Activated naive CD4-positive, alpha-beta T cell treated with anti-CD3 and anti-CD28 coated beads, Interleukin-2, amount 50 U/mL, for 72 hours (primary cell): Measurements from ENCODE around the gene ALDH1B1. TPM values are rescaled to one million over a fixed set of nuclear protein-coding genes. Genes with fewer than 3 reads are reported as not detected.
A peak's percentile ranks its signal among the peaks of the same experiment; 100 is the strongest.

Experiments
- ATAC-seq, 2 donors: fragments of 150-1000 bp; cut with Tn5 transposase; 2 replicates each; pipeline ENCODE4 v1.10.0; 2021; ENCODE audit warnings: mild to moderate bottlenecking in 2 of 2, moderate library complexity in 2 of 2
- DNase-seq, 2 donors: peaks; one replicate each; pipeline ENCODE4 v3.0.0; 2021 to 2022; ENCODE audit warnings: low spot score in 2 of 2
- H3K27ac Mint-ChIP-seq, 2 donors: one replicate each; pipeline ENCODE4 v1.8.0; 2022; ENCODE audit warnings: mild to moderate bottlenecking in 2 of 2, mixed read lengths in 2 of 2
- H3K36me3 Mint-ChIP-seq, 2 donors: one replicate each; pipeline ENCODE4 v1.8.0; 2022; ENCODE audit warnings: mixed read lengths in 2 of 2
- H3K9me3 Mint-ChIP-seq, 2 donors: one replicate each; pipeline ENCODE4 v1.8.0; 2022; ENCODE audit warnings: mixed read lengths in 2 of 2
- total RNA-seq, 2 donors: library from RNA; stranded (reverse); gene quantifications; one replicate each; pipeline ENCODE4 v1.2.3, GENCODE V29; 2022

The ALDH1B1 gene
- total RNA-seq, 2 donors from 2014 or later: 13.9 to 25.7 TPM

GRCh38 chr9:38437193-38437823, 44.8 kb downstream of the ALDH1B1 start:
- H3K27ac Mint-ChIP-seq: peak overlapping the region in 1 of 2 donors; percentile 62
- ATAC-seq (no peak), DNase-seq (no peak)
- no peaks in the 10 kb centered on the region for H3K9me3 Mint-ChIP-seq
- no peaks in the 10 kb centered on the region for H3K36me3 Mint-ChIP-seq

GRCh38 chr9:38439291-38439915, 46.9 kb downstream of the ALDH1B1 start:
- H3K36me3 Mint-ChIP-seq: no peaks in the 10 kb centered on the region
- ATAC-seq (no peak), DNase-seq (no peak)
- no peak overlapping the region for H3K27ac Mint-ChIP-seq
- H3K9me3 Mint-ChIP-seq: no peaks in the 10 kb centered on the region

- Mint-ChIP-seq H3K36me3 (no peaks in the 10 kb centered on the region), H3K9me3 (no peaks in the 10 kb centered on the region), H3K27ac (no peak overlapping the region)
- ATAC-seq (no peak), DNase-seq (no peak)
These were observed 47.4 kb downstream of the ALDH1B1 start for GRCh38 chr9:38439916-38440301.

- no peak for ATAC-seq
- no peak for DNase-seq
- no peaks in the 10 kb centered on the region for H3K36me3 Mint-ChIP-seq
- no peak overlapping the region for H3K27ac Mint-ChIP-seq
- no peaks in the 10 kb centered on the region for H3K9me3 Mint-ChIP-seq
These were observed 48.0 kb downstream of the ALDH1B1 start for GRCh38 chr9:38440516-38440915.

GRCh38 chr9:38441347-38442085, 49.0 kb downstream of the ALDH1B1 start:
- no peaks in the 10 kb centered on the region for H3K9me3 Mint-ChIP-seq
- no peak for ATAC-seq
- no peak for DNase-seq
- no peak overlapping the region for H3K27ac Mint-ChIP-seq
- no peaks in the 10 kb centered on the region for H3K36me3 Mint-ChIP-seq

GRCh38 chr9:38442473-38443096, 50.1 kb downstream of the ALDH1B1 start:
- Mint-ChIP-seq H3K36me3 (no peaks in the 10 kb centered on the region), H3K9me3 (no peaks in the 10 kb centered on the region), H3K27ac (no peak overlapping the region)
- DNase-seq (no peak), ATAC-seq (no peak)

GRCh38 chr9:38443181-38443580, 50.7 kb downstream of the ALDH1B1 start:
- no peak for DNase-seq
- no peaks in the 10 kb centered on the region for H3K9me3 Mint-ChIP-seq
- H3K36me3 Mint-ChIP-seq: no peaks in the 10 kb centered on the region
- H3K27ac Mint-ChIP-seq: no peak overlapping the region
- ATAC-seq: no peak

GRCh38 chr9:38443597-38443996, 51.1 kb downstream of the ALDH1B1 start:
- ATAC-seq (no peak), DNase-seq (no peak)
- no peak overlapping the region for H3K27ac Mint-ChIP-seq
- no peaks in the 10 kb centered on the region for H3K36me3 Mint-ChIP-seq
- no peaks in the 10 kb centered on the region for H3K9me3 Mint-ChIP-seq

- ATAC-seq: no peak
- DNase-seq: no peak
- Mint-ChIP-seq H3K9me3 (peaks cover 0 to 4% of the 10 kb centered on the region in 2 donors), H3K36me3 (peaks cover 0 to 5% of the 10 kb centered on the region in 2 donors), H3K27ac (no peak overlapping the region)
These were observed 52.9 kb downstream of the ALDH1B1 start for GRCh38 chr9:38445154-38446043.

- Mint-ChIP-seq H3K9me3 (peaks cover 0 to 11% of the 10 kb centered on the region in 2 donors), H3K27ac (no peak overlapping the region), H3K36me3 (peaks cover 8 to 18% of the 10 kb centered on the region in 2 donors)
- ATAC-seq (no peak), DNase-seq (no peak)
These were observed 55.2 kb downstream of the ALDH1B1 start for GRCh38 chr9:38447703-38448102.

Other genes with a start within 250 kb of the ALDH1B1 start
- not detected for gene IGFBPL1, start 31.8 kb downstream of the ALDH1B1 start, total RNA-seq
- 10 to 100 TPM in 1 of 2 donors, 1 to 10 TPM in 1; 9.1 to 15.2 TPM for gene ANKRD18A, start 227.9 kb downstream of the ALDH1B1 start, total RNA-seq